ENCODE data around the gene ROGDI.

ROGDI gene

GRCh38 chr16:4801962-4802658 lies at the start of gene ROGDI:
Gene ROGDI, minus strand, starts transcription at chr16:4802633. Its CDS starts 62 bp downstream, at chr16:4802571.
- peak; percentile 27 for DNase-seq (ENCODE audit: low read depth)

- no peak for DNase-seq (ENCODE audit: low read depth)
Observed at GRCh38 chr16:4850211-4850610, 47.8 kb upstream of the ROGDI start.

- peak; percentile 9 for DNase-seq (ENCODE audit: low read depth)
Observed at GRCh38 chr16:4847774-4848587, 45.5 kb upstream of the ROGDI start.

GRCh38 chr16:4846901-4847773 lies 44.7 kb upstream of the ROGDI start, which contains the start of the genes GLYR1 and UBN1:
Gene GLYR1, minus strand, starts transcription at chr16:4847288. Its CDS starts 23 bp downstream, at chr16:4847265.
Gene UBN1, plus strand, starts transcription at chr16:4847481. Its CDS starts 5,437 bp downstream, at chr16:4852918.
- peak; percentile 99 for DNase-seq (ENCODE audit: low read depth)

- no peak for DNase-seq (ENCODE audit: low read depth)
Observed at GRCh38 chr16:4846503-4846900, 44.1 kb upstream of the ROGDI start.

- DNase-seq (ENCODE audit: low read depth), result no peak
Observed at GRCh38 chr16:4840984-4841383, 38.6 kb upstream of the ROGDI start.

GRCh38 chr16:4839942-4840341 lies 37.5 kb upstream of the ROGDI start:
- DNase-seq (ENCODE audit: low read depth), result no peak

- no peak for DNase-seq (ENCODE audit: low read depth)
Observed at GRCh38 chr16:4837733-4838501, 35.5 kb upstream of the ROGDI start.

- no peak for DNase-seq (ENCODE audit: low read depth)
Observed at GRCh38 chr16:4836727-4837126, 34.3 kb upstream of the ROGDI start.

GRCh38 chr16:4833584-4833983 lies 31.2 kb upstream of the ROGDI start:
- DNase-seq (ENCODE audit: low read depth), result no peak

- DNase-seq (ENCODE audit: low read depth), result no peak
Observed at GRCh38 chr16:4832698-4833343, 30.4 kb upstream of the ROGDI start.

GRCh38 chr16:4831616-4832015 lies 29.2 kb upstream of the ROGDI start:
- DNase-seq (ENCODE audit: low read depth), result no peak

GRCh38 chr16:4830408-4830807 lies 28.0 kb upstream of the ROGDI start:
- no peak for DNase-seq (ENCODE audit: low read depth)

GRCh38 chr16:4828567-4829321 lies 26.3 kb upstream of the ROGDI start:
- no peak for DNase-seq (ENCODE audit: low read depth)

GRCh38 chr16:4826980-4827379 lies 24.5 kb upstream of the ROGDI start:
- DNase-seq (ENCODE audit: low read depth), result no peak

- no peak for DNase-seq (ENCODE audit: low read depth)
Observed at GRCh38 chr16:4826526-4826925, 24.1 kb upstream of the ROGDI start.

GRCh38 chr16:4825196-4825595 lies 22.8 kb upstream of the ROGDI start:
- DNase-seq (ENCODE audit: low read depth), result no peak

GRCh38 chr16:4820652-4821051 lies 18.2 kb upstream of the ROGDI start:
- no peak for DNase-seq (ENCODE audit: low read depth)

GRCh38 chr16:4814542-4815173 lies 12.2 kb upstream of the ROGDI start:
- no peak for DNase-seq (ENCODE audit: low read depth)

- DNase-seq (ENCODE audit: low read depth), result no peak
Observed at GRCh38 chr16:4814046-4814445, 11.6 kb upstream of the ROGDI start.
